ENCODE measurements around the gene CLCN6. TPM values are rescaled to one million over a fixed set of nuclear protein-coding genes. Genes with fewer than 3 reads are reported as not detected.

CLCN6 gene
- polyA plus RNA-seq, 1 donor from 2014 or later = 12.5 TPM

DNA sequence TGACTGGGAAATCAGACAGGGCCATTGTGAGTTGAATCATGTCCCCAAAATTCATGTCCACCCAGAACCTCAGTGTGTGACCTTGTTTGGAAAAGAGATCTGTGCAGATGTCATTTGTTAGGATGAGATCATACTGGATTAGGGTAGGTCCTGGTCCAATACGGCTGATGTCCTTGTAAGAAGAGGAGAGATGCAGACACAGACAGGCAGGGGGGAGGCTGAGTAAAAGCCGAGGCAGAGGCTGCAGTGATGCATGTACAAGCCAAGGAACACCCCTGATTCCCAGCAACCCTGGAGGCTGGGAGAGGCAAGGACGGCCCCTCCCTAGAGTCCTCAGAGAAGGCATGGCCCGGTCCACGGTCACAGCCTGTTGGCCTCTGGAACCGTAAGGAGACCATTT is 68.6 kb downstream of the CLCN6 start:
- no peaks in the 10 kb centered on the region for H3K79me2 ChIP-seq (replicated peaks; ENCODE audit: insufficient read depth, low read length)
- no peak overlapping the region for H2AFZ ChIP-seq (ENCODE audit: low read depth, low read length)
- H3F3A ChIP-seq (ENCODE audit: insufficient read depth, low read length, poor library complexity, severe bottlenecking) = no peaks in the 10 kb centered on the region
- no peaks in the 10 kb centered on the region for H3K9me3 ChIP-seq (ENCODE audit: low read length)
- no peaks in the 10 kb centered on the region for H3K9me2 ChIP-seq (ENCODE audit: insufficient read depth, low read length)
- H3K27ac ChIP-seq (ENCODE audit: low read length) = no peak overlapping the region
- no peak overlapping the region for H3K4me3 ChIP-seq (ENCODE audit: low read length)
- H3K27me3 ChIP-seq (ENCODE audit: insufficient read depth, low read depth, low read length) = no peaks in the 10 kb centered on the region
- H3K9ac ChIP-seq (ENCODE audit: low read length) = no peak overlapping the region
- no peak for TF ChIP-seq RAD21 (conservative IDR thresholded peaks at IDR 0.05)
- no peak for TF ChIP-seq SMC3 (conservative IDR thresholded peaks at IDR 0.05; ENCODE audit: poor library complexity)
- no peaks in the 10 kb centered on the region for H4K20me1 ChIP-seq (ENCODE audit: insufficient read depth)
- no peak overlapping the region for H3K4me2 ChIP-seq (ENCODE audit: low read length)
- no peaks in the 10 kb centered on the region for H3K36me3 ChIP-seq (ENCODE audit: insufficient read depth, low read length)

DNA sequence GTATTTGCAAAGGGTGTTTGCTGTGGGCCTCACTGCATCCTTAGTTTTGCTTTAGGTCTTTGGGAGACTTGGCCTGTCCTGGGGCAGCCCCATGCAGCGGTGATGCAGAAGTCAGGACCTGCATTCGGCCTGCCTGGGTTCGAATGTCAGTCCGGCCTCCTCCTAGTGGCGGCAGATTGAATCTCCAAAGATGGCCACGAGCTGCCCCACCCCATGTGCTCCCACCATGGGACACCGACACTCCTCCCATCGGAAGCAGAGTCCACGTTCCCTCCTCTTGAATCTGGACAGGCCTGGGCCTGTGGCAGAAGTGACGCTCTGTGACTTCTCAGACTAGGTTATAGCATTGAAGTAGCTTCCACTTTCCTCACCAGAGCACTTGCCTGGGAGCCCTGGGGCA is 69.1 kb downstream of the CLCN6 start:
- H3K79me2 ChIP-seq (replicated peaks; ENCODE audit: insufficient read depth, low read length) = no peaks in the 10 kb centered on the region

DNA sequence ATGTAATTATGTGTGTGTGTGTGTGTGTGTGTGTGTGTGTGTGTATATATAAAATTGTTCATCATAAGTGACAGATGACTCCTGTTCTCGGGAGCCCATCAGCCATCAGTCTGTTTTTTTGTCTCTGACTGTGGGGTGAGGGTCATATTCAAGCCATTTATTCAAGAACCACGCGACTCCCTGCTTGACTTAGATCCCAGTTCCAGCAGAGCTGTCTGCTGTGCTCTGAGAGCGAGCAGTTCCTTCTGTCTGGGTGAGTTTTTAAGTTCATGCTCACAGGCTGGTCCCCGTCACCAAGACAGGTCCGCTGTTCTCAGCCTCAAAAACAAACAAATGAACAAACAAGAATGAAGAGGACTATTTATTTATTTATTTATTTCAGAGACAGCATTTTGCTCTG is 71.1 kb downstream of the CLCN6 start:
- H3K27me3 ChIP-seq (ENCODE audit: insufficient read depth, low read depth, low read length) = no peaks in the 10 kb centered on the region
- no peak overlapping the region for H3K27ac ChIP-seq (ENCODE audit: low read length)
- H3K4me2 ChIP-seq (ENCODE audit: low read length) = no peak overlapping the region
- no peak overlapping the region for H2AFZ ChIP-seq (ENCODE audit: low read depth, low read length)
- TF ChIP-seq EZH2 (IDR thresholded peaks at IDR 0.05; ENCODE audit: borderline replicate concordance, insufficient read depth, low read length, poor library complexity, severe bottlenecking) = no peak
- no peak for TF ChIP-seq TAF1 (IDR thresholded peaks at IDR 0.05; ENCODE audit: low read depth)
- no peak for TF ChIP-seq MXI1 (conservative IDR thresholded peaks at IDR 0.05; ENCODE audit: poor library complexity, severe bottlenecking)
- TF ChIP-seq POLR2AphosphoS5 (IDR thresholded peaks at IDR 0.05) = no peak
- no peak for TF ChIP-seq EP300 (conservative IDR thresholded peaks at IDR 0.05; ENCODE audit: poor library complexity, severe bottlenecking)
- TF ChIP-seq, protein P1, sequence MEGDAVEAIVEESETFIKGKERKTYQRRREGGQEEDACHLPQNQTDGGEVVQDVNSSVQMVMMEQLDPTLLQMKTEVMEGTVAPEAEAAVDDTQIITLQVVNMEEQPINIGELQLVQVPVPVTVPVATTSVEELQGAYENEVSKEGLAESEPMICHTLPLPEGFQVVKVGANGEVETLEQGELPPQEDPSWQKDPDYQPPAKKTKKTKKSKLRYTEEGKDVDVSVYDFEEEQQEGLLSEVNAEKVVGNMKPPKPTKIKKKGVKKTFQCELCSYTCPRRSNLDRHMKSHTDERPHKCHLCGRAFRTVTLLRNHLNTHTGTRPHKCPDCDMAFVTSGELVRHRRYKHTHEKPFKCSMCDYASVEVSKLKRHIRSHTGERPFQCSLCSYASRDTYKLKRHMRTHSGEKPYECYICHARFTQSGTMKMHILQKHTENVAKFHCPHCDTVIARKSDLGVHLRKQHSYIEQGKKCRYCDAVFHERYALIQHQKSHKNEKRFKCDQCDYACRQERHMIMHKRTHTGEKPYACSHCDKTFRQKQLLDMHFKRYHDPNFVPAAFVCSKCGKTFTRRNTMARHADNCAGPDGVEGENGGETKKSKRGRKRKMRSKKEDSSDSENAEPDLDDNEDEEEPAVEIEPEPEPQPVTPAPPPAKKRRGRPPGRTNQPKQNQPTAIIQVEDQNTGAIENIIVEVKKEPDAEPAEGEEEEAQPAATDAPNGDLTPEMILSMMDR (IDR thresholded peaks at IDR 0.05; ENCODE audit: poor library complexity, severe bottlenecking) = no peak
- no peak overlapping the region for H3K4me3 ChIP-seq (ENCODE audit: low read length)
- no peaks in the 10 kb centered on the region for H3K9me3 ChIP-seq (ENCODE audit: low read length)
- H3K9ac ChIP-seq (ENCODE audit: low read length) = no peak overlapping the region
- no peaks in the 10 kb centered on the region for H3K79me2 ChIP-seq (replicated peaks; ENCODE audit: insufficient read depth, low read length)
- H4K20me1 ChIP-seq (ENCODE audit: insufficient read depth) = no peaks in the 10 kb centered on the region
- no peaks in the 10 kb centered on the region for H3K36me3 ChIP-seq (ENCODE audit: insufficient read depth, low read length)
- H3K9me2 ChIP-seq (ENCODE audit: insufficient read depth, low read length) = no peaks in the 10 kb centered on the region
- no peaks in the 10 kb centered on the region for H3F3A ChIP-seq (ENCODE audit: insufficient read depth, low read length, poor library complexity, severe bottlenecking)

More for the DNA sequence above, 69.1 kb downstream of the CLCN6 start:
- Histone ChIP-seq H4K20me1 (ENCODE audit: insufficient read depth) (no peaks in the 10 kb centered on the region), H3K9ac (ENCODE audit: low read length) (no peak overlapping the region), H3K27me3 (ENCODE audit: insufficient read depth, low read depth, low read length) (no peaks in the 10 kb centered on the region), H3K4me3 (ENCODE audit: low read length) (no peak overlapping the region), H3K4me2 (ENCODE audit: low read length) (no peak overlapping the region), H3K9me2 (ENCODE audit: insufficient read depth, low read length) (no peaks in the 10 kb centered on the region), H3K36me3 (ENCODE audit: insufficient read depth, low read length) (no peaks in the 10 kb centered on the region), H2AFZ (ENCODE audit: low read depth, low read length) (no peak overlapping the region), H3K27ac (ENCODE audit: low read length) (no peak overlapping the region), H3F3A (ENCODE audit: insufficient read depth, low read length, poor library complexity, severe bottlenecking) (no peaks in the 10 kb centered on the region), H3K9me3 (ENCODE audit: low read length) (no peaks in the 10 kb centered on the region)
- TF ChIP-seq, protein P2, sequence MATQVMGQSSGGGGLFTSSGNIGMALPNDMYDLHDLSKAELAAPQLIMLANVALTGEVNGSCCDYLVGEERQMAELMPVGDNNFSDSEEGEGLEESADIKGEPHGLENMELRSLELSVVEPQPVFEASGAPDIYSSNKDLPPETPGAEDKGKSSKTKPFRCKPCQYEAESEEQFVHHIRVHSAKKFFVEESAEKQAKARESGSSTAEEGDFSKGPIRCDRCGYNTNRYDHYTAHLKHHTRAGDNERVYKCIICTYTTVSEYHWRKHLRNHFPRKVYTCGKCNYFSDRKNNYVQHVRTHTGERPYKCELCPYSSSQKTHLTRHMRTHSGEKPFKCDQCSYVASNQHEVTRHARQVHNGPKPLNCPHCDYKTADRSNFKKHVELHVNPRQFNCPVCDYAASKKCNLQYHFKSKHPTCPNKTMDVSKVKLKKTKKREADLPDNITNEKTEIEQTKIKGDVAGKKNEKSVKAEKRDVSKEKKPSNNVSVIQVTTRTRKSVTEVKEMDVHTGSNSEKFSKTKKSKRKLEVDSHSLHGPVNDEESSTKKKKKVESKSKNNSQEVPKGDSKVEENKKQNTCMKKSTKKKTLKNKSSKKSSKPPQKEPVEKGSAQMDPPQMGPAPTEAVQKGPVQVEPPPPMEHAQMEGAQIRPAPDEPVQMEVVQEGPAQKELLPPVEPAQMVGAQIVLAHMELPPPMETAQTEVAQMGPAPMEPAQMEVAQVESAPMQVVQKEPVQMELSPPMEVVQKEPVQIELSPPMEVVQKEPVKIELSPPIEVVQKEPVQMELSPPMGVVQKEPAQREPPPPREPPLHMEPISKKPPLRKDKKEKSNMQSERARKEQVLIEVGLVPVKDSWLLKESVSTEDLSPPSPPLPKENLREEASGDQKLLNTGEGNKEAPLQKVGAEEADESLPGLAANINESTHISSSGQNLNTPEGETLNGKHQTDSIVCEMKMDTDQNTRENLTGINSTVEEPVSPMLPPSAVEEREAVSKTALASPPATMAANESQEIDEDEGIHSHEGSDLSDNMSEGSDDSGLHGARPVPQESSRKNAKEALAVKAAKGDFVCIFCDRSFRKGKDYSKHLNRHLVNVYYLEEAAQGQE (IDR thresholded peaks at IDR 0.05; ENCODE audit: borderline replicate concordance) = no peak
- TF ChIP-seq POLR2AphosphoS5 (IDR thresholded peaks at IDR 0.05) (no peak), RAD21 (conservative IDR thresholded peaks at IDR 0.05) (no peak), TAF1 (IDR thresholded peaks at IDR 0.05; ENCODE audit: low read depth) (no peak), EZH2 (IDR thresholded peaks at IDR 0.05; ENCODE audit: borderline replicate concordance, insufficient read depth, low read length, poor library complexity, severe bottlenecking) (no peak), EP300 (conservative IDR thresholded peaks at IDR 0.05; ENCODE audit: poor library complexity, severe bottlenecking) (no peak), MXI1 (conservative IDR thresholded peaks at IDR 0.05; ENCODE audit: poor library complexity, severe bottlenecking) (no peak)
